A549 (cell line): Measurements from ENCODE around the gene HHATL. TPM values are rescaled to one million over a fixed set of nuclear protein-coding genes. Genes with fewer than 3 reads are reported as not detected.

Experiments used
- ATAC-seq, 2 experiments: fragments of 200-7000 bp in 1 of 2; fragments of >200 bp in 1 of 2; cut with Nextera tagmentation in 1 of 2; cut with Tn5 transposase in 1 of 2; 3 replicates each; pipeline versions ENCODE4 v1.8.0 to v1.9.1; 2018 to 2020; ENCODE audit warnings: mild to moderate bottlenecking in 1 of 2, moderate library complexity in 1 of 2
- CTCF ChIA-PET: fragments of 300-600 bp; sonication (Branson Sonifier 250); formaldehyde crosslinking; extraction: SDS; loops from one replicate; lab custom pipeline; 2021; ENCODE audit warnings: antibody characterized with exemption, inconsistent platforms; lab: Yijun Ruan, JAX
- POLR2A ChIA-PET: fragments of 350-600 bp; formaldehyde crosslinking; extraction: SDS; loops from one replicate; lab custom pipeline; 2021; ENCODE audit warnings: antibody characterized with exemption, inconsistent platforms; lab: Yijun Ruan, JAX
- DNase-seq, 2 experiments: peaks; one replicate each; pipeline versions ENCODE4 v3.0.0 to v3.0.0-alpha.2; 2011 to 2016; ENCODE audit warnings: low read depth in 1 of 2, low spot score in 1 of 2
- FAIRE-seq: peaks from 2 replicates; lab custom pipeline; 2011; peaks lifted over from hg19 to GRCh38; lab: Jason Lieb, UNC
- H3K27ac ChIP-seq, 2 experiments: fragments of >200 bp; sonication (Bioruptor Twin); formaldehyde crosslinking; 3 replicates each; pipeline ENCODE4 v1.5.1; 2016 to 2017
- H3K4me1 ChIP-seq: fragments of >200 bp; sonication (Bioruptor Twin); formaldehyde crosslinking; 3 replicates; pipeline ENCODE4 v1.6.1; 2016
- H3K4me2 ChIP-seq: fragments of >200 bp; sonication (Bioruptor Twin); formaldehyde crosslinking; 3 replicates; pipeline ENCODE4 v1.6.1; 2016
- H3K4me3 ChIP-seq: fragments of >200 bp; sonication (Bioruptor Twin); formaldehyde crosslinking; 3 replicates; pipeline ENCODE4 v1.5.1; 2016
- H3K9me3 ChIP-seq: fragments of >200 bp; sonication (Bioruptor Twin); formaldehyde crosslinking; 3 replicates; pipeline ENCODE4 v1.6.1; 2016
- BCL3 ChIP-seq: fragments of >200 bp; sonication (Bioruptor Twin); formaldehyde crosslinking; IDR thresholded peaks from 3 replicates; pipeline ENCODE4 v1.6.1; 2016
- CHD4 ChIP-seq: fragments of 200-600 bp; sonication (generic); IDR thresholded peaks from 2 replicates; pipeline ENCODE4 v1.6.1; 2016; ENCODE audit warnings: antibody characterized with exemption, mild to moderate bottlenecking, borderline replicate concordance
- EHMT2 ChIP-seq: fragments of 200-600 bp; sonication (generic); IDR thresholded peaks from 2 replicates; pipeline ENCODE4 v1.6.1; 2016; ENCODE audit warnings: antibody characterized with exemption, low read depth, mild to moderate bottlenecking, moderate library complexity
- FOSB ChIP-seq: fragments of 250-450 bp; sonication (Bioruptor Pico); IDR thresholded peaks from 2 replicates; pipeline ENCODE4 v1.5.0; 2020; ENCODE audit warnings: mild to moderate bottlenecking, moderate library complexity
- FOXS1 ChIP-seq: fragments of 250-450 bp; sonication (Bioruptor Pico); IDR thresholded peaks from 2 replicates; pipeline ENCODE4 v1.5.0; 2020; ENCODE audit warnings: mild to moderate bottlenecking, moderate library complexity
- JUN ChIP-seq, 2 experiments: fragments of >200 bp; sonication (Bioruptor Twin); formaldehyde crosslinking; IDR thresholded peaks; 2 replicates in 1 of 2; 3 replicates in 1 of 2; pipeline ENCODE4 v1.6.1; 2016 to 2017
- MAZ ChIP-seq: fragments of 150-350 bp; IDR thresholded peaks from 2 replicates; pipeline ENCODE4 v1.6.1; 2014; ENCODE audit warnings: antibody characterized with exemption, low read depth, low read length, borderline replicate concordance
- MYC ChIP-seq: IDR thresholded peaks from 2 replicates; pipeline ENCODE4 v1.6.1; 2012; ENCODE audit warnings: mild to moderate bottlenecking, inconsistent platforms, low read length, improper control_type of control experiment, borderline replicate concordance
- PBX3 ChIP-seq: IDR thresholded peaks from 2 replicates; pipeline ENCODE4 v1.6.1; 2012
- POLR2A ChIP-seq: IDR thresholded peaks from 2 replicates; pipeline ENCODE4 v1.6.1; 2012; ENCODE audit warnings: mild to moderate bottlenecking, low read length
- RAD21 ChIP-seq, 2 experiments: fragments of >200 bp in 1 of 2; sonication (Bioruptor Twin) in 1 of 2; formaldehyde crosslinking in 1 of 2; IDR thresholded peaks in 1 of 2; conservative IDR thresholded peaks in 1 of 2; 2 replicates in 1 of 2; 3 replicates in 1 of 2; pipeline ENCODE4 v1.6.1; 2012 to 2018; ENCODE audit warnings: inconsistent platforms in 1 of 2
- REST ChIP-seq: fragments of 200-600 bp; sonication (generic); IDR thresholded peaks from 2 replicates; pipeline ENCODE4 v1.6.1; 2016; ENCODE audit warnings: antibody characterized with exemption, mild to moderate bottlenecking, moderate library complexity
- RNF2 ChIP-seq: fragments of 200-600 bp; sonication (generic); IDR thresholded peaks from 2 replicates; pipeline ENCODE4 v1.6.1; 2016; ENCODE audit warnings: low read depth, mild to moderate bottlenecking, antibody characterized with exemption, moderate library complexity, borderline replicate concordance
- SMC3 ChIP-seq: fragments of >200 bp; sonication (Bioruptor Twin); formaldehyde crosslinking; IDR thresholded peaks from 3 replicates; pipeline ENCODE4 v1.6.1; 2018; ENCODE audit warnings: inconsistent platforms
- SREBF2 ChIP-seq: fragments of 450-650 bp; IDR thresholded peaks from 2 replicates; pipeline ENCODE4 v1.6.1; 2014; ENCODE audit warnings: mild to moderate bottlenecking, moderate library complexity
- WGBS: methylation state at CpG from one replicate; pipeline ENCODE4 v1.1.6; 2017; ENCODE audit errors: missing lambda C conversion rate; 5-methylcytosine and 5-hydroxymethylcytosine counted together
- polyA plus RNA-seq, 4 experiments: library from polyadenylated mRNA; depleted of rRNA in 3 of 4; stranded (reverse); fragments of >200 nt; fragmentation: RNase III in 1 of 4; extraction: RNeasy Plus Mini Kit Qiagen cat#74134 plus additional on column Dnase treatment in 1 of 4; gene quantifications; 2 replicates in 3 of 4; 3 replicates in 1 of 4; pipeline ENCODE4 v1.2.3, GENCODE V29; 2011 to 2017

Gene HHATL
- polyA plus RNA-seq, 2 of the 4 experiments (the other 2 are of a cell fraction): not detected

GRCh38 chr3:42701371-42702065 is 1.1 kb downstream of the HHATL start:
- ChIA-PET POLR2A (no interaction called here), CTCF (interaction anchor here (1.0 kb wide), 1 partner anchor 10 kb away, joined by 3 read pairs; no protein-coding TSS in a partner anchor)
- Histone ChIP-seq H3K4me3 (no peak overlapping the region), H3K4me1 (no peaks in the 10 kb centered on the region), H3K4me2 (no peak overlapping the region), H3K27ac (no peak overlapping the region), H3K9me3 (no peaks in the 10 kb centered on the region)
- DNase-seq (peak; percentile 7 to 45), ATAC-seq (peak; percentile 60 to 79; a peak in 5 of 6 replicates), FAIRE-seq (no peak)
- TF ChIP-seq REST: peak; percentile 92
- no peak for TF ChIP-seq FOSB (CRISPR knock-in tag)
- 83% methylated on average over 7 of the region's 15 CpGs for WGBS

- ATAC-seq: peak in 1 of 2 experiments; percentile 33; a peak in 3 of 6 replicates
- H3K9me3 ChIP-seq: no peaks in the 10 kb centered on the region
- H3K27ac ChIP-seq: no peak overlapping the region
- H3K4me3 ChIP-seq: no peak overlapping the region
- no peaks in the 10 kb centered on the region for H3K4me1 ChIP-seq
- no peak overlapping the region for H3K4me2 ChIP-seq
- DNase-seq: no peak
- no peak for FAIRE-seq
- no peak for TF ChIP-seq MAZ
- TF ChIP-seq JUN (IDR thresholded peaks at IDR 0.05): no peak
- TF ChIP-seq SMC3: no peak
- no peak for TF ChIP-seq MYC
- TF ChIP-seq PBX3: no peak
- TF ChIP-seq SREBF2: no peak
- TF ChIP-seq EHMT2: no peak
- TF ChIP-seq FOSB (CRISPR knock-in tag): no peak
- no peak for TF ChIP-seq BCL3
- TF ChIP-seq RNF2: no peak
- TF ChIP-seq POLR2A: no peak
- ChIA-PET CTCF (no interaction called here), POLR2A (no interaction called here)
- WGBS: 46% methylated on average over 9 of the region's 15 CpGs
Measured at GRCh38 chr3:42700366-42701288, 2.0 kb downstream of the HHATL start.

- H3K27ac ChIP-seq: no peak overlapping the region
- no peak for FAIRE-seq
- ChIA-PET CTCF (no interaction called here), POLR2A (no interaction called here)
- H3K4me1 ChIP-seq: no peaks in the 10 kb centered on the region
- no peak for ATAC-seq
- no CpG with 5 or more reads among the region's 10 CpGs for WGBS
- no peaks in the 10 kb centered on the region for H3K9me3 ChIP-seq
- TF ChIP-seq RAD21 (conservative IDR thresholded peaks at IDR 0.05 in 1 of 2, IDR thresholded peaks at IDR 0.05 in 1 of 2): no peak
- TF ChIP-seq RNF2: no peak
- TF ChIP-seq FOXS1: no peak
- no peak for TF ChIP-seq FOSB (CRISPR knock-in tag)
- TF ChIP-seq REST: no peak
- TF ChIP-seq CHD4: no peak
- no peak for DNase-seq
- H3K4me2 ChIP-seq: no peak overlapping the region
- no peak overlapping the region for H3K4me3 ChIP-seq
Measured at GRCh38 chr3:42699511-42699971, 3.1 kb downstream of the HHATL start.
